ENCODE results near the gene UNC5A.

UNC5A gene

DNA sequence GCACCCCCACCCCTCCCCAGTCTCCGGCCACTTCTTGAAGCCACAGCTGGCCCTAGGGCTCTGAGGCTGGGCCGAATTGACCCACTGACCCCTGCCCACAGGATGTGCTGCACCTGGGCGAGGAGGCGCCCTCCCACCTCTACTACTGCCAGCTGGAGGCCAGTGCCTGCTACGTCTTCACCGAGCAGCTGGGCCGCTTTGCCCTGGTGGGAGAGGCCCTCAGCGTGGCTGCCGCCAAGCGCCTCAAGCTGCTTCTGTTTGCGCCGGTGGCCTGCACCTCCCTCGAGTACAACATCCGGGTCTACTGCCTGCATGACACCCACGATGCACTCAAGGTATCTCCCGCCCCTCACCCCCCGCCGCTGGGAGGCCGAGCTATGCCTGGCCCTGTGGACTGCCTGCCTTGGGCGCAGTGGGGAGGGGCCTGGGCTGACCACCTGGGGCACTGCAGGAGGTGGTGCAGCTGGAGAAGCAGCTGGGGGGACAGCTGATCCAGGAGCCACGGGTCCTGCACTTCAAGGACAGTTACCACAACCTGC, 67.5 kb downstream of the UNC5A start:
- TF ChIP-seq, protein P1, sequence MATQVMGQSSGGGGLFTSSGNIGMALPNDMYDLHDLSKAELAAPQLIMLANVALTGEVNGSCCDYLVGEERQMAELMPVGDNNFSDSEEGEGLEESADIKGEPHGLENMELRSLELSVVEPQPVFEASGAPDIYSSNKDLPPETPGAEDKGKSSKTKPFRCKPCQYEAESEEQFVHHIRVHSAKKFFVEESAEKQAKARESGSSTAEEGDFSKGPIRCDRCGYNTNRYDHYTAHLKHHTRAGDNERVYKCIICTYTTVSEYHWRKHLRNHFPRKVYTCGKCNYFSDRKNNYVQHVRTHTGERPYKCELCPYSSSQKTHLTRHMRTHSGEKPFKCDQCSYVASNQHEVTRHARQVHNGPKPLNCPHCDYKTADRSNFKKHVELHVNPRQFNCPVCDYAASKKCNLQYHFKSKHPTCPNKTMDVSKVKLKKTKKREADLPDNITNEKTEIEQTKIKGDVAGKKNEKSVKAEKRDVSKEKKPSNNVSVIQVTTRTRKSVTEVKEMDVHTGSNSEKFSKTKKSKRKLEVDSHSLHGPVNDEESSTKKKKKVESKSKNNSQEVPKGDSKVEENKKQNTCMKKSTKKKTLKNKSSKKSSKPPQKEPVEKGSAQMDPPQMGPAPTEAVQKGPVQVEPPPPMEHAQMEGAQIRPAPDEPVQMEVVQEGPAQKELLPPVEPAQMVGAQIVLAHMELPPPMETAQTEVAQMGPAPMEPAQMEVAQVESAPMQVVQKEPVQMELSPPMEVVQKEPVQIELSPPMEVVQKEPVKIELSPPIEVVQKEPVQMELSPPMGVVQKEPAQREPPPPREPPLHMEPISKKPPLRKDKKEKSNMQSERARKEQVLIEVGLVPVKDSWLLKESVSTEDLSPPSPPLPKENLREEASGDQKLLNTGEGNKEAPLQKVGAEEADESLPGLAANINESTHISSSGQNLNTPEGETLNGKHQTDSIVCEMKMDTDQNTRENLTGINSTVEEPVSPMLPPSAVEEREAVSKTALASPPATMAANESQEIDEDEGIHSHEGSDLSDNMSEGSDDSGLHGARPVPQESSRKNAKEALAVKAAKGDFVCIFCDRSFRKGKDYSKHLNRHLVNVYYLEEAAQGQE (IDR thresholded peaks at IDR 0.05; ENCODE audit: insufficient read depth in 1 of 2, low read depth in 2 of 2, low read length in 2 of 2) = no peak
- no peak for TF ChIP-seq POLR2AphosphoS5 (IDR thresholded peaks at IDR 0.05; ENCODE audit: low read depth, low read length)

DNA sequence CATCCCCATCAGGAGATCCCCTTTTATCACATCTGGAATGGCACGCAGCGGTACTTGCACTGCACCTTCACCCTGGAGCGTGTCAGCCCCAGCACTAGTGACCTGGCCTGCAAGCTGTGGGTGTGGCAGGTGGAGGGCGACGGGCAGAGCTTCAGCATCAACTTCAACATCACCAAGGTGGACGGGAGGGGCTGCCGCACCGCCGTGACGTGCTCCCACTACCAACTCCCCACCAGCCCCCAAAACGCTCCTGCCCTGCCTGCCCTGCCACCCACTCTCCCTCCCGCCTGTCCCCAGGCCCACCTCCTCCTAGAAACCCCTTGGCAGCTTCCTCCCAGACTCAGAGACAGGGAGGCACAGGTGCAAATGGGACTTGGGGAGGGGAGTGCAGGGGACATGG, 68.1 kb downstream of the UNC5A start:
- TF ChIP-seq TAF1 (IDR thresholded peaks at IDR 0.05; ENCODE audit: borderline replicate concordance, insufficient read depth, low read length) (no peak), POLR2AphosphoS5 (IDR thresholded peaks at IDR 0.05; ENCODE audit: low read depth, low read length) (no peak), SIN3A (IDR thresholded peaks at IDR 0.05; ENCODE audit: borderline replicate concordance, insufficient read depth, low read length) (no peak), FOXP2 (optimal IDR thresholded peaks at IDR 0.05; ENCODE audit: borderline replicate concordance, extremely low read depth, extremely low read length, insufficient read depth) (no peak)
- TF ChIP-seq, protein P1 (IDR thresholded peaks at IDR 0.05; ENCODE audit: insufficient read depth in 1 of 2, low read depth in 2 of 2, low read length in 2 of 2) = no peak

DNA sequence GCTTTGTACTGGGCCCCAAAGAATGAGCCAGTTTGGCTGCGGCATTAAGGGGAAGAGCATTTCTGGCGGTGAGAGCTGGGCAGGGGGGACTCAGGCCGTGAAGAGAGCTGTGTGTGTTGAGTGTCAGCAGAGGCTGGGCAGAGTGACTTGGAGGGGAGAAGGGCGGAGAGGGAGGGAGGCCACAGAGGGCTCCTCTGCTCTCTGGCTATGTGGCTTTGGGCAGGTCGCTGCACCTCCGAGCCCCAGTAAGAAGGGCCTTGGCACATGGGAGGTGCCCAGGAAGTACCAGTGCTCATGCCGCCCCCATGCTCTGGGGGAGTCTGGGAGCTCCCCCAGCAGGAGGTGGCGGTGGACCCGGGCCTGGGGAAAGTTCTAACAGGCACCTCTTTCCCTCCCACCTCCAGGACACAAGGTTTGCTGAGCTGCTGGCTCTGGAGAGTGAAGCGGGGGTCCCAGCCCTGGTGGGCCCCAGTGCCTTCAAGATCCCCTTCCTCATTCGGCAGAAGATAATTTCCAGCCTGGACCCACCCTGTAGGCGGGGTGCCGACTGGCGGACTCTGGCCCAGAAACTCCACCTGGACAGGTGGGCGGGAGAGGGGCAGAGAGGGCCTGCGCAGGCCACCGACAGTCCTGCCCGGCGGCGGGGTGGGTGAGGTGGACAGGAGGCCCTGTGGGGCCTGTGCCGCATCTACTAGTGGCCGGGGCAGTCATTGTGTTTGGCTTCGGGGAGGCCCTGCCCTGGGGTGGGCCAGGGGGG, 68.7 kb downstream of the UNC5A start:
- TF ChIP-seq TAF1 (IDR thresholded peaks at IDR 0.05; ENCODE audit: borderline replicate concordance, insufficient read depth, low read length) = no peak

- TF ChIP-seq TAF1 (IDR thresholded peaks at IDR 0.05; ENCODE audit: borderline replicate concordance, insufficient read depth, low read length) (no peak), POLR2AphosphoS5 (IDR thresholded peaks at IDR 0.05; ENCODE audit: low read depth, low read length) (no peak), SIN3A (IDR thresholded peaks at IDR 0.05; ENCODE audit: borderline replicate concordance, insufficient read depth, low read length) (no peak), FOXP2 (optimal IDR thresholded peaks at IDR 0.05; ENCODE audit: borderline replicate concordance, extremely low read depth, extremely low read length, insufficient read depth) (no peak)
- TF ChIP-seq, protein P1 (IDR thresholded peaks at IDR 0.05; ENCODE audit: insufficient read depth in 1 of 2, low read depth in 2 of 2, low read length in 2 of 2) = no peak
Observed at GRCh38 chr5:176879663-176880361, 69.5 kb downstream of the UNC5A start.

DNA sequence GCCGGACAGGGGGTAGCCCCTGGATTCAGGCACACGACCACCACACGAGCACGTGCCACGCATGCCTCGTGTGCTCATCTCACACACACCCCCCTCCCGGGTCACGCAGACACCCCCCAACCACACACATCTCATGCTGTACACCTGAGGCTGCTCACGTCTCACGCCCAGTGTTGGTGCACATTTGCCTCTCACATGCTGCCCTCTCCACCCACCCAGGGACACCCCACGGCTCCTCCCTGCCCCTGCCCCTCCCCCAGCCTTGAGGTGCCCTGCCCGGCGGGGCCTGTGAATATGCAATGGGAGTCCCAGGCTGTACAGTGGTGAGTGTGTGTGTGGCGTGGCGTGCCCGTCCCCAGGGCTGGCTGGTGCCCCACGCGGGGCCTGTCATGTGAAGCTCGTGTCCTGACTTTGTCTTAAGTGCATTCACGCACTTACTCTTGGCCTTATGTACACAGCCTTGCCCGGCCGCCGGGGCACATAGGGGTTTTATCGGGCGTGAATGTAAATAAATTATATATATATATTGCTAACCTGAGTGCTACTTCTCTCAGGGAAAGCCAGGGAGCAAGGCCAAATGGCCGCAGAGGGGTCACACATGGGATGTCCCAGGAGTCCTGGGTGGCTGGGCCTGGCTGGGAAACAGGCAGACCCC, 70.1 kb downstream of the UNC5A start:
- TF ChIP-seq SIN3A (IDR thresholded peaks at IDR 0.05; ENCODE audit: borderline replicate concordance, insufficient read depth, low read length) (no peak), FOXP2 (optimal IDR thresholded peaks at IDR 0.05; ENCODE audit: borderline replicate concordance, extremely low read depth, extremely low read length, insufficient read depth) (no peak), TAF1 (IDR thresholded peaks at IDR 0.05; ENCODE audit: borderline replicate concordance, insufficient read depth, low read length) (no peak), POLR2AphosphoS5 (IDR thresholded peaks at IDR 0.05; ENCODE audit: low read depth, low read length) (no peak)
- TF ChIP-seq, protein P1 (IDR thresholded peaks at IDR 0.05; ENCODE audit: insufficient read depth in 1 of 2, low read depth in 2 of 2, low read length in 2 of 2) = no peak

Measured in PFSK-1 (cell line).